Stimulated activated CD8-positive, alpha-beta memory T cell treated with anti-CD3 and anti-CD28 coated beads, Interleukin-12 subunit alpha, Interleukin-12 subunit beta, amount 100 ng/mL, for 24 hours (primary cell): Measurements from ENCODE around the gene TNFAIP2.
"Not testable (repeated sequence)": the region's sequence is repeated elsewhere in the genome, so short reads cannot be mapped to it uniquely, and the experiment has no call there.

Source experiments
- DNase-seq: peaks from one replicate; pipeline ENCODE4 v3.0.0-alpha.2; 2020; ENCODE audit errors: extremely low read depth

TNFAIP2 gene

GRCh38 chr14:103107455-103107854, 15.8 kb upstream of the TNFAIP2 start:
- DNase-seq, result no peak

DNA sequence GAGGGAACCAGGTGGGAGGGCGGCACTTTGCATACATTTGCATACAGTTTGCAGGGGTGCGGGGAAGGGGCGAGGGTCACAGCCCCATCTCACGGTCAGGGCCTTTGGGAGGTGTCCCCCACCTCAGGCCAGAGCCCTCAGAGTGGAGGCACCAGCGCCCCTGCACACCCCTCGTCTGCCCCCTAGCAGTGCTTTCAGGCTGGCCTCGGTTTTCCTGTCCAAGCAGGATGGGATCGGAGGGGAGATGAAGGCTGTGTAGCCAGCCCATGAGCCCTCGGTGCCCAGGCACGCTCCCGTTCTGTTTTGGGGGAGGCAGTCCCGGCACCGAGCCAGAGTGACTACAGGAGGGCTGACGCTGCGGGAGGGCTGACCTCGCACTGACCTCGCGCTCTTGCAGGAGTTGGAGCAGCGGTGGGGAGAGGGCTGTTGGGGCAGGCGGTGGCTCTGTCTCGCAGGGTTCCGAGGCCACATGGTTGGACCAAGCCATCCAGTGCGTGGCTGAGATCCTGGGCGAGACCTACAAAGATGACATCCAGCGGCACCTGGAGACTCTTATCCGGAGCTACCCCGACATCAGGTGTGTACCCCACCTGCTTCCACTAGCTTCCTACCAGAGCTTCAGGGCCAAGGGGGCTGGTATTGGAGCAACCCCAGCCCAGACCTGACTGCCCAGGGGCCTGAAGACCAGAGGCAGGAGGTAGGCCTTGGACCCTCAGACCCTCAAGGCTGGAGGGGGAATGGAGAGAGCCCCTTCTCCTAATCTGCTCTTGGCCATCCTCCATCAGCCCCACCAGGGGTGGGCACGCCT, 15.1 kb upstream of the TNFAIP2 start:
- no peak for DNase-seq

DNA sequence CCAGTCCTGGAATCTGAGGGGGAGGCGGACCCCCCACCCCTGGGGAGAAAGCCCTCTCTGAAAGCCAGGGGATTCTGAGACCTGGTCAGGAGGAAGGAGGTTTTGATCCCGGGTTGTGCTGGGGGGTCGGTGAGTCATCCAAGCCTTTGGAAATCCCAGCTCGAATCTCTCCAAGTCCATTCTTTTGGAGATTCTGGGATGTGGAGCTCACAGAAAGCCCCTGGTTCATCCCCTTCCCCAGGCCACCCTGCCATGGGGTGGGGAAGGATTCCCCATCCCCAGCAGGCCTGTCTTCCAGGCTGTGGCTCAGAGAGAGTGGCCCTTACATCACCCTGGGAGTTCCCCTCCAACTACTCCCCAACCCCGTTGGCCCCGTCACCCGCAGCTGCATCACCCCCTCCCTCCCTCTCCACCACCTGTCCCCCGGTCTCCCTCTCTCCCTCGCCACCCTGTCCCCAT, 14.5 kb upstream of the TNFAIP2 start:
- DNase-seq, result no peak

DNA sequence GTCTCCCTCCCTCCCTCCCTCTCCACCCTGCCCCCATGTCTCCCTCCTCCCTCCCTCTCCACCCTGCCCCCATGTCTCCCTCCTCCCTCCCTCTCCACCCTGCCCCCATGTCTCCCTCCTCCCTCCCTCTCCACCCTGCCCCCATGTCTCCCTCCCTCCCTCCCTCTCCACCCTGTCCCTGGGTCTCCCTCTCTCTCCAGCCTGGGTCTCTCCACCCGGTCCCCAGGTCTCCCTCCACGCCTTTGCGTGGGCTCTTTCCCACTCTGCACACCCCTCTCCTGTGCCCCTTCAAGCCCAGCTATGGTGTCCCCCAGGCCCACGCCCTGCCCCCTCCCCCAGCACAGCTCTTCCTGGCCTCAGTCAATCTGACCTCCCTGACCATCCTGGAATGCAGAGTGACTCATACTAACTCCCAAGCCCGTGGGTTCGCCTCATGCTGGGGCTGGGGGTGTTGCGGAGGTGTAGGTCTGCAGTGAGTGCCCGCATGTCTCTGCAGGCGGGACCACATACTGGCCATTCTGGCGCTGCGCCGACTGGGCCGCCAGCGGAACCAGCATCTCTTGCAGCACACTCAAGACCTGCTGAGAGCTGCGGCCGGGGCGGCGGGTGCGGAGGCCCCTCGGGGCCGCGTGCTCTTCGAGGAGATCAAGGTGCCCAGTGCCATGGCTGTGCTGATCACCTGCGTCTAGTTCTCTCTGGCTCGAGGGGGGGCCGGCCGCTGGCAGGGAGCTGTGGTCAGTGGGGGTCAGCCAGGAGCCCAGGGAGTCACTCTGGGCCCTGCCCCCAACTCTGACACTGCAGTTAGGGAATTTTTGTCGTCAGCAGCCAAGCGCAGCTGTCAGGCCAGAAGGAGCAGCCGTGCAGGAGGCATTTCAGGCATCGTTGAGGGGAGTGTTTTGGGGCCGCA, 13.5 kb upstream of the TNFAIP2 start:
- no peak for DNase-seq

- DNase-seq, result no peak
These were observed 12.5 kb upstream of the TNFAIP2 start for GRCh38 chr14:103110681-103111231.

DNA sequence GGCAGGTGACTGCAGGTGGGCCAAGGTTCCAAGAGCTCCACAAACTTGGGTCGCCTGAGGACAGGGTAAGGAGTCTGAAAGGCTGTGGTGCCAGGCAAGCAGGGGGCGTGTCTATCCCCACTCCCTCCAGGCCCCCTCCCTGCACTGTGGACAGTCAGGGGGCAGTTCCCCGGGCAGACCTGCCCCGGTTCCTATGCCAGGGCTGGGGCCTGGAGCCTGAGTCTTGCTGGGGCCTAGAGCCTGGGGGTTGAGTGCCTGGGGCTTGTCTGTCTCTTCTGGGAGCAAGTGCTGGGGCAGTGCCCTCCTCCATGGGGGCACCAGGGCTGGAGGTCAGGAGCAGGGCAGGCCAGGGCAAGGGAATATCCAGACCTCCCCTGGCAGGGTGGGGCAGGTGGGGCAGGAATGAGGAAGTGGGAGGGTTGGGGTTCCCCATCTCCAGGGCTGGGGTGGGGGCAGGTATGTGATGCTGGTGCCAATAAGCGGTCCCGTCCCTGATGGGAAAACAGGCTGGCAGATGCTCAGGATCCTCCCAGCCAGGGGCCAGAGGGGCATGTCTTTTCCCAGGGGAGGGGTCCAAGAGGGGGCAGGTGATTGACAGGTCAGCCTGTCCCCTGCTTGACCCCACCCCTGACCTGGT, 11.9 kb upstream of the TNFAIP2 start:
- DNase-seq, result no peak

GRCh38 chr14:103112400-103113243, 10.6 kb upstream of the TNFAIP2 start:
- no peak for DNase-seq

GRCh38 chr14:103113303-103113702, 10.0 kb upstream of the TNFAIP2 start:
- DNase-seq, result no peak

DNA sequence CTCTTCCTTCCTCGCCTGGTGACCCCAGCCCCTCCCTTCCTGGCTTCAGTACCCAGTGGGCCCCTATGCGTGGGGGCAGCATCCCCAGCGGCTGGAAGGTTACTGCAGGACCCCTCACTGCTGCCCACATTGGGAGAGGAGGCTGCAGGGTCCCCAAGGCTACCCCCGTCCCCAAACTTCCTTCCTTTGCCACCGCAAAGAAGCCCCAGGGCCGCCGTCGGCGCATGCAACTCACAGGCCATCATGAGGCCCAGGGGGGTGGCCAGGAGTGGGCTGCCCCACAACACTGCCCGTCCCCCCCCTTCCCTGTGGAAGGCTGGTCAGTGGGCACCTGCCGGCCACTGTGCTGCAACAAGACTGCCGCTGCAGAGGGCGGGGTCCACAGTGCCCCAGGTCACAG, 9.5 kb upstream of the TNFAIP2 start:
- DNase-seq, result no peak

DNA sequence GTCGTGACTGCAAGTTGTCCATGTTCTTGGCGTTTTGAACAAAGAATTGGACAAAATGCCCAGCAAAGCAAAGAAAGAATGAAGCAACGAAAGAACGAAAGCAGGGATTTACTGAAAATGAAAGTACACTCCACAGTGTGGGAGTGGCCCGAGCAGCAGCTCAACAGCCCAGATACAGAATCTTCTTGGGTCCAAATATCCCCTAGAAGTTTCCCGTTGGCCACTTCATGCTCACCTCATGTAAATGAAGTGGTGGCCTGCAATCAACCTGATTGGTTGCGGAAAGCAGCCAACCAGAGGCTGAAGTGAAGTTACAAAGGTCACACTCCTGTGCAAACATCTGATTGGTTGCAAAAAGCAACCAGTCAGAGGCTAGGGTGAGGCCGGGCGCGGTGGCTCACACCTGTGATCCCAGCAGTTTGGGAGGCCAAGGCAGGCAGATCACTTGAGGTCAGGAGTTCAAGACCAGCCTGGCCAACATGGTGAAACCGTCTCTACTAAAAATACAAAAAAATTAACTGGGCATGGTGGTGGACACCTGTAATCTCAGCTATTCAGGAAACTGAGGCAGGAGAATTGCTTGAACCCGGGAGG, 8.1 kb upstream of the TNFAIP2 start:
- DNase-seq, result not testable (repeated sequence)

GRCh38 chr14:103115845-103116572, 7.3 kb upstream of the TNFAIP2 start:
- no peak for DNase-seq

DNA sequence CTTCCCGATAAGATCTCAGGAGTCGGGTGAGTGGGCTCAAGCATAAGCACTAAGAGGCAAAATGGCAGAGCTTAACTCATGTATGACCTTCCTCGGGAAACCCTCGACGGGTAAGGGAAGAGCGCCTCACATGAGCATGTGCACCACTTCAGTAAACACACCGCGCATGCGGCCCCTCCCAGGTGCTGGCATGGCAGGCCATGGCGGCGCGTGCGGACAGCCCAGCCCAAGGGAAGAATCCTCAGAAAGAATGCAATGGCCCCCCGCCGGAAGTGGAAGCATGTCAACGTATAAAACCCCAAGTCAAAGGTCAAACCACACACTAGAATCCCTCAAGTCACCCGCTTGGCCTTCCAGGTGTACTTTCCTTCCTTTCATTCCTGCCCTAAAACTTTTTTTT, 6.6 kb upstream of the TNFAIP2 start:
- DNase-seq, result no peak

GRCh38 chr14:103117499-103117898, 5.8 kb upstream of the TNFAIP2 start:
- DNase-seq, result not testable (repeated sequence)

GRCh38 chr14:103118018-103118662, 5.1 kb upstream of the TNFAIP2 start:
- no peak for DNase-seq

- DNase-seq, result no peak
These were observed 4.4 kb upstream of the TNFAIP2 start for GRCh38 chr14:103118663-103119404.

DNA sequence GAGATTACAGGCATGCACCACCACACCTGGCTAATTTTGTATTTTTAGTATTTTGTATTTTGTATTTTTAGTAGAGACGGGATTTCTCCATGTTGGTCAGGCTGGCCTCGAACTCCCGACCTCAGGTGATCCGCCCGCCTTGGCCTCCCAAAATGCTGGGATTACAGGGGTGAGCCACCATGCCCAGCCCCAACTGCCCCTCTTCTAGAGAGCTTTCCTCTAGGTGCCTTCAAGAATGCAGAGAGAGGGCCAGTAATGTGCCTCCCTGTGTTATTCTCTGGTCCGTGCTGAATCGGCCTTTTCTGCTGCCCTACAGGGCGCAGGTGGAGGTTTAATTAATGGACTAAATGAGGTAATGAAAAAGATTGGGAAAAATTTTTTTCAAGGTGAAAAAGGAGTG, 3.7 kb upstream of the TNFAIP2 start:
- not testable (repeated sequence) for DNase-seq

GRCh38 chr14:103121121-103121845, 2.0 kb upstream of the TNFAIP2 start:
- no peak for DNase-seq
